GM12801 (cell line): ENCODE data around the gene CNTLN.

Experiments
- CTCF ChIP-seq: IDR thresholded peaks from one replicate; pipeline ENCODE4 v1.5.1; 2011; ENCODE audit warnings: control low read depth; ENCODE audit not compliant: insufficient read length; ENCODE audit errors: extremely low read depth

CNTLN gene

GRCh38 chr9:17322882-17323864 lies 188.3 kb downstream of the CNTLN start:
- no peak for TF ChIP-seq CTCF

DNA sequence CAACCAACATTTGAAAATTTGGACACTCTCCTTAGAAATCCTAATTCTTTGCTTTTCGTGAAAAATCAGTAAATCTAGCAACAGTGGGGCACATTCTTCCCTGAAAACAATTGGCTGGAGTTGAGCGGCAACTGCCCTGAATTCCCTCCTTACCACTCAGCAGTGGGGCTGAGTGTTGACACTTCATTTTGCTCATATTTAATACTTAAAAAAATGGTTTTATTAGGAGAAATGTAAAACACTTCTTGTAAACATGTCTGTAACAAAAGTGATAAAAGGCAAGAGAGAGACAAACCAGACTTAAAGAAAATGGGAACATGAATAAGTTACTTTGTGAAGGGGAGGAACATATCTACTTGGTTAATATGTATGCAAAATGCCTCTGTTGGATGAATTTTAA lies 193.5 kb downstream of the CNTLN start:
- no peak for TF ChIP-seq CTCF

GRCh38 chr9:17330097-17330496 lies 195.3 kb downstream of the CNTLN start:
- TF ChIP-seq CTCF = no peak

DNA sequence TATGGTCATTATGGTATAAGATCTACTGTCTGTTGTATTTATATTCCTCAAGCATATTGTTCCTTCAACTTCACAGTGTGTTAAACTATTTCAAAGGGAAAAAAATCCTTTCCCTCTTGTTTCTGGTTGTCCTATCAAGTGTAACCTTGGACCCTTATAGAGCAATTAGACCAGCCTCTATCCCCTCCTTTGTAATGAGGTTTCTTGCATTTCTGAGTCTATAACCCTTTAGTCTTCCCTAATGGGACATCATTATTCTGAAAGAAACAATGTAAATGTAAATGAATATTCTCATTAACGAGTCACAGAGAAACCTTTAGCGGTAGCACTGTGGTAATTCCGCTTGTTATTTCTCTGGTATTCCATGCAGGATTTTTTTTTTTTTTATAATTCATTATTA lies 197.3 kb downstream of the CNTLN start:
- no peak for TF ChIP-seq CTCF

DNA sequence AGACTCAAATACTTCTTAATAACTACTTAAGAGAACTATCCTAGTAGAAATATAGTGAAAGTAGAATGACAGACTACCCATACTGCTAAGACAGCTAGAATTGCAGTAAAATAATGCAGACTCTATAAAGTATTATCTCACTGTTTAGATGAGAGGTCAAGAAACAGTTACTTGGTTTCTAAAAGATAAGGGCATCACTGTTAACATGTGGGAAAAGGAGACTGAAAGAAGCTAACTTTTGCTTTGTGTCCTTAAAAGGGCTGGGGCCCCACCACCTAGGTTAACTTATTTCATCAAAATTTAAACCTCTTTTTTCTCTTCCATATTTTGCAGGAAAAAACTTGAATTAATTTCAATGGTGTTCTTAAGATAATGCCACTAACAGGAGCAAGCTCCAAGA lies 204.3 kb downstream of the CNTLN start:
- TF ChIP-seq CTCF = no peak

DNA sequence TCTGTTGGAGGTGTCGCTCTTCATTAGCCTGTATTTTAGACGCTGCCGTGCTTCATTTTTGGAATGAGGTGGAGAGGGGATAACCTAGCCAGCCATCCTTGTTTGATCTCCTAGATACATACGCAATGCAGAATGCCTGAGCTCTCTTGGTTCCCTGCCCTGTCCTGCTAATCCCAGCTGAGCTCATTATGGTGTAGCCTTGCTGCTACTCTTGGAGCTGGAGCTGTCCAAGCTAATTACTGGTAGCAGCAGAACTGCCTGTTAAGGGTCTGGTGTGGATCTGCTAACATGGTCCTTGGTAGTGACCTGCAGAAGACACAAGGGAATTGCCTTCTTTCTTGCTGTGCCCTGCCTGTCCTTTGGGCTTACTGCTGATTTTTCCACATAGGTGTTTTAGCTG lies 207.9 kb downstream of the CNTLN start:
- TF ChIP-seq CTCF = no peak

GRCh38 chr9:17349831-17350230 lies 215.0 kb downstream of the CNTLN start:
- TF ChIP-seq CTCF = no peak
